OCI-M2 (cell line): ENCODE measurements around the gene MAPK11.

Experiments used
- DNase-seq: peaks from one replicate; lab custom pipeline; 2025; ENCODE audit not compliant: unreplicated experiment; lab: John Stamatoyannopoulos, UW

Gene MAPK11

DNA sequence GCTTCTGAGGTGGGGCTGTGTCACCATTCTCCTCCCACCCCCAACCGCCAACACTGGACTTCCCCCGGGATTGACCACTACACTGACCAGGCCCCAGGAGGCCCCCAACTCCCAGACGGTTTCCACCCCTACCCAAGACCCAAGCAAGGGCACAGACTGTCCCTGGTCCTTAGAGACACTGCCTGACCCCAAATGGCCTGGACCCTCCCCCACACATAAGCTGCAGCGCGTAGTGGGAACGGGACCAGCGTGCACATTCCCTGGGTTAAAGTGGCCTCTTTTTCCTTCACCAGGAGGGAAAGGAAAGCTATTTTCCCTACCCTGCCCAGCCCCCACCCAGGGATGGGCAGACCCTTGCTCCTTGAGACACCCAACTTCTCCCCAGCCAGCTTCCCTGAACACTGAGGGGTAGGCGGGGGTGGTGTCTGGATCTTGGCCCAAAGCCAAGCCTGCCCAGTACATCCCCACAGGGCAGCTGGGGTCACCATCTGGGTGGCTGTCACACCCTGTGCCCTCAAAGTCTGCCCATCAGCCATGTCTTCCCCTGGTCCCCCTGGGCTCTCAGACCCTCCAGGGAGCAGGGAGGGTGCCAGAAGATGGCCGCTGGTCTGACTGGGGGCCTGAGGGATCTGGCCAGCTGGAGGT is 7.1 kb downstream of the MAPK11 start:
- no peak for DNase-seq

DNA sequence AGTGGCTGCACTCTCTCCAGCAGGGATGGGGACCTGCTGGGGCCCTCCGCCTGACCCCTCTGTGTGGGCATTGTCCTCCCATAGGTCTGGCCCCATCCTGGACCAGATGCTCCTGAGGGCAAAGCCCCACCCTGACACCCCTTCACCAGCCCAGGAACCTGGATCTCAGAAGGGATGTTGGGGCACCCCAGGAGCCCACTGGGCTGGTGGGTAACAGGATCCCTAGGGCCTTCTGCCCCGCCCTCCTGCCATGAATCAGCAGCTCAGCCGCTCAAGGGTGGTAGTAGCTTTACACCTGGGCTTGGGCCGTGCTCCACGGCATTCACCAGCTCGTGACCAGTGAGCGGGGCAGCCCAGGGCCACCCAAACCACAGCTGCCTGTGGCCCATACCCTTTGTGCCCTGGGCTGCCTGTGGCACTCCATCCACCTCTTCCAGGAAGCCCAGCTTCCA is 7.7 kb downstream of the MAPK11 start:
- DNase-seq: no peak

- no peak for DNase-seq
These were observed 8.3 kb downstream of the MAPK11 start, which contains the start of gene MAPK12 for GRCh38 chr22:50261615-50262459. TSS of gene MAPK12 (minus strand) at chr22:50261683. CDS start at chr22:50261509, 174 bp downstream.

DNA sequence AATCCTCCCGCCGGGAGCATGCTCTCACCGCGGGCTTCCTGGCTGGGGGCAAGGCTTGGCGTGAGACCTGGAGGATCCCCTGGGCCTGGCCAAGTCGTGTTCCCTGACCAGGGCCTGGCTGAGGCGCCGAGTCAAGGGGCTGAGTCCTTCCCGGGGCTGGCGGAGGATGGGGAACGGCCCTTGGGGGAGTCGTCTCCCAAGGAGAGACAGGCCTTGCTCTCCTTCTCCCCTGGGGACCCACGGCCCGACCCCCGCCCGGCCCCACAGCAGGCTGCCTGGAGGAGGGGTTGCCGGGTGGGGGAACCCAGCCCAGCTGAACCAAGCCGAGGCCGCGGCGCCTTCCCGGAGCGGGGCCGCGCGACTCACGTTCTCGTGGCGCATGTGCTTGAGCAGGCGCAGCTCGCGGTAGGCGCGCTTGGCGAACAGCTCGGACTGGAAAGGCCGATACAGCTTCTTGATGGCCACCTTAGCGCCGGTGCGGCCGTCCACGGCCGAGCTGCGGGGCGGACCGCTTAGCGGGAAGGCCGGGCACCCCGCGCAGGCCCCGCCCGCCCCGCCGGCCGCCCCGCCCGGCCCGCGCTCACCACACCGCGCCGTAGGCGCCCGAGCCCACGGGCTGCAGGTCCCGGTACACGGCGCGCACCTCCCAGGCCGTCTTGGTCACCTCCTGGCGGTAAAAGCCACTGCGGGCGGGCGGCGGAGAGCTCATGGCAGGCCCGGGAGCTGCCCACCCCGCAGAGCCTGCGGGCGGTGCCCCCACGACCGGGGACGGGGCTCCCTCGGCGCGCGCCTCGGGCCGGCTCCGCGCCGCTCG is 9.2 kb downstream of the MAPK11 start:
- DNase-seq: no peak

GRCh38 chr22:50260434-50260800 is 9.8 kb downstream of the MAPK11 start:
- no peak for DNase-seq

- DNase-seq: no peak
These were observed 10.9 kb downstream of the MAPK11 start for GRCh38 chr22:50259302-50259701.

GRCh38 chr22:50258361-50259292 is 11.6 kb downstream of the MAPK11 start:
- no peak for DNase-seq

GRCh38 chr22:50257451-50258360 is 12.5 kb downstream of the MAPK11 start:
- DNase-seq: no peak

DNA sequence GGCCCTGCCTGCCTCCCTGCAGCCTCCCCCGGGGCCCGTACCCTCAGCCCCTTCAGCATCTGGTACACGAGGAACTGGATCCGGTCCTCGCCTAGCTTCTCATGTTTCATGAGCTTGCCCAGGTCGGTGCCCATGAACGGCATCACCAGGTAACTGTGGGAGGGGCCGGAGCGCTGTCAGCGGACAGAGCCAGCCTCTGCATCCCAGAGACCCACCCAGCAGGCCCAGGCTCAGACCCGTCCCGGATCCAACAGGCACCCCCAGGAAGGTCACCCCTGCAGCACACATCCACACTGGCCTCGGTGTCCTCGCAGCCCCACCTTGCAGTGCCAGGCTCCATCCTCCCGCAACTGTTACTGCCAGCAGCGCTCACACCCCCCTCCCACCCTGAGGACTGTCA is 13.1 kb downstream of the MAPK11 start:
- DNase-seq: no peak

DNA sequence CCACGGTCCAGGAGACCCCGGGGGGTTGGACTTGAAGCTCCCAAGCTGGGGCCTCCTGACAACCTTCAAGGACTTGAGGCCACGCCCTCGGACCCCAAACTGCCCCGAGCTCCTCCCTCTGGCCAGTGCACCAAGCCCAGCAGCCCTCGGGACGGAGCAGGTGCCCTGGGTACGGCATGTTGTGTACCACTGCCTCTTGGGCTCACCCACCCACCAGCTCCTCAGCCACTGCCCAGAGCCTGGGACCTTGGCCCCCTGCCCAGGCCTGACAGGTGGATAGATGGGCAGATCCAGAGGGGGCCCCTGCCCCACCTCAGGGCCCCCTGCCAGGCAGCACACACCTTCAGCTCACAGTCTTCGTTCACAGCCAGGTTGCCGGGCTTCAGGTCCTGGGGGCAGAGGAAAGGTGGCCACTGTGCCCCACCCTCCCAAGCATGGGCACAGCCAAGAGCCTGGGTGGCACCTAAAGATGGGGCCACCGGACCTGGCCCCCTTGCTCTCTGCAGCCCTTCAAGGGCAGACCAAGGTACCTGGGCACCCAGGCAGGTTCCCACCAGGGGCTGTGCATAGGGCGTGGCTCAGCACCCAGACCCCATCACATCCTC is 13.8 kb downstream of the MAPK11 start:
- no peak for DNase-seq

DNA sequence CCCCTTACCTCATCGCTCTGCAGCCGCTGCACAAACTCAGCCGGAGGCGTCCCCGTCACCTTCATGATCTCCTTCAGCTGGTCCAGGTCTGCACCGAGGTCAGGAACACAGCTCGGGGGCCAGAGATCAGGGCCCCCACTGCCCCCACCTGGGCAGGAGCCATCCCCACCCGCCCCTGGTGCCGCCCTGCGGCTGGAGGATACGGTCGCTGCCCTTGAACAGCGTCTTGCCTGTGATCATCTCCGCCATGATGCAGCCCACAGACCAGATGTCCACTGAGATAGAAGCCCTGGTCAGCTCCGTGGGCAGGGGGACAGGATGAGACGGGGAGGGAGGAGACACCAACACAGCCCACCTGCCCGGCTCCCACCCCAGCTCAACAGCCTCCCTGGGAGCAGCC is 14.6 kb downstream of the MAPK11 start:
- no peak for DNase-seq

- DNase-seq: no peak
These were observed 15.1 kb downstream of the MAPK11 start for GRCh38 chr22:50255099-50255498.

DNA sequence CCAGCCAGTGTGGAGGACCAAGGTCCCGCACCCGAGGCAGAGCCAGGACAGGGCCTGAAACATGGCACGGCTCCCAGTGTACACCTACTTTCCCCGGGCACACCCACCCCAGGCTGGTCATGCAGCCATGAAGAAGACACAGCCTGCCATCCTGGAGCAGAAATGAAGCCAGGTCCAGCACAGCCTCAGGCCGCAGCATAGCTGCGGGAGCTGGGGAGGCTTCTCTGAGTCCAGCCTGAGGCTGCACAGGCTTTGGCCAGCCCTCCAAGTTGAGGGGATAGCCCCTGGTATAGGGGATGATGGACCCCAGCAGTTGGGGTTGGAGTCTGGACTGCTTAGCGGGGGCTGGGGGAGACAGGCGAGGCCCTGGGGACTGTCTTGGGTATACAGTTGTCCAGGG is 16.2 kb downstream of the MAPK11 start:
- DNase-seq: no peak

DNA sequence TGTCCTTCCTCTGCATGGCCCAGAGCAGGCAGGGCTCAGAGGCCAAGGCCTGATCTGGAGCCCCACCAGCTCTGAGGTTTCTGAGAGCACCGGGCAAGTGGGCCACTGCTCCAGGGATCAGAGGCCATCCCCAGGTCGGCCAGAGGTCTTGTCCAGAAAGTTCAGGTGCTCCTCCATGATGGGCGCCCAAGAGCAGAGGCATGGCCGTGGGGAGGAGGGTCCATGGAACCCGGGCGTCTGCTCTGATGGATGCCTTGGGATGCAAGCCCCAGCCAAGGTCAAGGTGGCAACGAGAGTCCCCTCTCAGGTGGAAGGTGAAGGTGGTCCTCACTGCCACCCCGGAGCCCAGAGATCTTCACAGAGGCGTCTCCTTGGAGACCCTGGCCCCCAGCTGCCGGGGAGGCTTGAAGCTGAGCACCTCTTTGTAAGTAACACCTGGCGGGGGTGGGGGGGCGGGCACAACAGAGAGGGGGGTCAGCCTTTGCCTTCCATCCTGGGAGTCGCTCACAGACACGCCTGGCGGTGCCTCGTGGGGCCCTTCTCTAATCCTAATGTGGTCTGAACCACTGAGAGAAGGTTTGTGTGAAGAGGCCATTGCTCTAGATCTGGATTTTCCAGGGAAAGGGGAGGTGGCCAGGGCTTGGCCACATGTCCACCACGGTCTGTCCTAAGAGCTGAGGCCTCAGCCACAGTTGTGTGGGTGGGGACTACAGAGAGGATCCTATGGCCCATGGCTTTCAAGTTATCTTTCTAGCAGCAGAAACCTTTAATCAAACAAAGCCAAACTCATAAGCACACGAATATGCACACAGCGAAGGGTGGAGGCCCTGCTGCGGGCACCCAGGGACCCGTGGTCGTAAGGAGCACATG is 16.9 kb downstream of the MAPK11 start:
- no peak for DNase-seq

GRCh38 chr22:50252082-50253045 is 17.8 kb downstream of the MAPK11 start:
- DNase-seq: no peak

DNA sequence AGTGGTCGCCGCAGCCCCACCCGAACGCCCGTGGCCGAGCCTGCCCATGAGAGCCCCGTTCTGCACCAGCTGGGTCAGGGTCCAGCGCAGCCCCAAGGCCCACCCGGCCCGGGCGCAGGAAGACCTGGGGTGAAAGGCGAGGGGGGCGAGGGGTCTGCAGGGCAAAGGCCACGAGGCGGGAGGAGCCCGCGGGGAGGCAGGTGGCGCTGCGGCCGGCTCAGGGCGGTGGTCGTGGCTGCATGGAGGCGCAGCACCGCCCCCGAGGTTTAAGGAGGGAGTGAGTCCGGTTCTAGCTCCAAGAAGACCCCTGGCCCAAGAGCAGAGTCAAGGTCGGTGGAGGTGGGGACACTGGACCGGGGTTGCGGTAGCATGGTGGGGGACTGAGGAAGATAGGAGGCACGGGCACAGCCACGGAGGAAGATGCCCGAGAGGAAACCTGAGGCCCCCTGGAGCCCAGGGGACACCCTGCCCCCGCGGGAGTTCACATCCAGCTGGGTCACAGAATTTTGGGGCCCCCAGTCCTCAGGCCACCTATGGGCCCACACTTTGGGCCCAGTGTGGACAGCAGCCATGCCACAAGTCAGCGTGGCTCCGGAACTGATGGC is 18.6 kb downstream of the MAPK11 start:
- no peak for DNase-seq
